Adrenal gland (tissue), 5 donors: Measurements from ENCODE around the gene GSX2.

Source experiments
- POLR2A ChIP-seq, 2 donors: fragments of 450-650 bp; IDR thresholded peaks; one replicate each; pipeline ENCODE4 v1.6.1; 2017; ENCODE audit warnings: antibody characterized with exemption in 2 of 2, mild to moderate bottlenecking in 2 of 2, moderate library complexity in 1 of 2
- TF ChIP-seq, protein P1 (sequence below), 6 experiments: fragments of 450-650 bp in 4 of 6; fragments of 200-600 bp in 2 of 6; sonication (generic) in 1 of 6; IDR thresholded peaks; 1 replicate in 5 of 6; 2 replicates in 1 of 6; pipeline versions ENCODE4 v1.5.1 to v1.8.0; 2016 to 2021; ENCODE audit warnings: antibody characterized with exemption in 6 of 6, mild to moderate bottlenecking in 2 of 6, moderate library complexity in 1 of 6
- donor health status: DM: no; HTN: no; CAD: no.

GRCh38 chr4:54050214-54050904 lies 49.6 kb upstream of the GSX2 start:
- TF ChIP-seq POLR2A (IDR thresholded peaks at IDR 0.05), result no peak
- TF ChIP-seq, protein P1, sequence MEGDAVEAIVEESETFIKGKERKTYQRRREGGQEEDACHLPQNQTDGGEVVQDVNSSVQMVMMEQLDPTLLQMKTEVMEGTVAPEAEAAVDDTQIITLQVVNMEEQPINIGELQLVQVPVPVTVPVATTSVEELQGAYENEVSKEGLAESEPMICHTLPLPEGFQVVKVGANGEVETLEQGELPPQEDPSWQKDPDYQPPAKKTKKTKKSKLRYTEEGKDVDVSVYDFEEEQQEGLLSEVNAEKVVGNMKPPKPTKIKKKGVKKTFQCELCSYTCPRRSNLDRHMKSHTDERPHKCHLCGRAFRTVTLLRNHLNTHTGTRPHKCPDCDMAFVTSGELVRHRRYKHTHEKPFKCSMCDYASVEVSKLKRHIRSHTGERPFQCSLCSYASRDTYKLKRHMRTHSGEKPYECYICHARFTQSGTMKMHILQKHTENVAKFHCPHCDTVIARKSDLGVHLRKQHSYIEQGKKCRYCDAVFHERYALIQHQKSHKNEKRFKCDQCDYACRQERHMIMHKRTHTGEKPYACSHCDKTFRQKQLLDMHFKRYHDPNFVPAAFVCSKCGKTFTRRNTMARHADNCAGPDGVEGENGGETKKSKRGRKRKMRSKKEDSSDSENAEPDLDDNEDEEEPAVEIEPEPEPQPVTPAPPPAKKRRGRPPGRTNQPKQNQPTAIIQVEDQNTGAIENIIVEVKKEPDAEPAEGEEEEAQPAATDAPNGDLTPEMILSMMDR (IDR thresholded peaks at IDR 0.05), result no peak
